Tongue (tissue), 3 donors: ENCODE measurements around the gene STIM1. TPM values are rescaled to one million over a fixed set of nuclear protein-coding genes. Genes with fewer than 3 reads are reported as not detected.
"Not testable (repeated sequence)": the region's sequence is repeated elsewhere in the genome, so short reads cannot be mapped to it uniquely, and the experiment has no call there.

Source experiments
- DNase-seq: peaks from one replicate; pipeline ENCODE4 v3.0.0-alpha.2; 2015
- small RNA-seq: library from RNA; depleted of rRNA; stranded (forward); fragments of <200 nt; gene quantifications from one replicate; pipeline ENCODE3, GENCODE V24; 2014; ENCODE audit warnings: low replicate concordance
- total RNA-seq: library from RNA; depleted of rRNA; stranded (reverse); fragments of >200 nt; gene quantifications from one replicate; pipeline ENCODE4 v1.2.3, GENCODE V29; 2014

STIM1 gene
- total RNA-seq, 1 donor from 2014 or later, result 71.0 TPM

DNA sequence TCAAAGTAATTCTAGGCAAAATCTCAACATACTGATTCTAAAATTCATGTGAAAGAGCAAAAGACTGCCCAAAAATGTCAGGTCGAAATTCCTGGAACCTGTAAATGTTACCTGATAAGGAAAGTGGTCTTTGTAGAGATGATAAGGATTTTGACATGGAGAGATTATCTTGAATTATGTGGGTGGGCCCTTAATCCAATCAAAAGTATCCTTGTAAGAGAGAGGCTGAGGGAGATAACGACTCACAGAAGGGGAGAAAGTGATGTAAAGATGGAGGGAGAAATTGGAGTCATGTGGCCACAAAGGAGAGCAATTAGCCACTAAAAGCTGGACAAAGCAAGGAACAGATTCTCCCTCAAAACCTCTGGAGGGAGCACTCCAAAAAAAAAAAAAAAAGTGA, 259.7 kb downstream of the STIM1 start:
- DNase-seq, result no peak

DNA sequence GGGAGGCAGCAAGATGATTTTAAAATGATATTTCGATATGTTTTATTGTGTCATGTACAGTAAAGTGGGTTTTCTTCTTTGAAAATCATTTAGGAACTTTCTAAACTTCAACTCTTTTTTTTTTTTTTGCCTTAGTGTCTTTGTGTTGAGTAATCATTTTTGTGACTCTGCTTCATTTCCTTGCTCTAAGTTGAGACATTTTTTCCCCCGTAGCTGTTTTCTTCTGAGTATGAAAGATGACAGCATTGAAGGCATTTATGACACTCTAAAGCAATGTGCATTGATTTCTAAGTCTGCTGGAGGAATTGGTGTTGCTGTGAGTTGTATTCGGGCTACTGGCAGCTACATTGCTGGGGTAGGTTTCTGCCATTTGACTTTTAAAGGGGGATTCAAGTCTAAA, 262.6 kb downstream of the STIM1 start:
- no peak for DNase-seq

DNA sequence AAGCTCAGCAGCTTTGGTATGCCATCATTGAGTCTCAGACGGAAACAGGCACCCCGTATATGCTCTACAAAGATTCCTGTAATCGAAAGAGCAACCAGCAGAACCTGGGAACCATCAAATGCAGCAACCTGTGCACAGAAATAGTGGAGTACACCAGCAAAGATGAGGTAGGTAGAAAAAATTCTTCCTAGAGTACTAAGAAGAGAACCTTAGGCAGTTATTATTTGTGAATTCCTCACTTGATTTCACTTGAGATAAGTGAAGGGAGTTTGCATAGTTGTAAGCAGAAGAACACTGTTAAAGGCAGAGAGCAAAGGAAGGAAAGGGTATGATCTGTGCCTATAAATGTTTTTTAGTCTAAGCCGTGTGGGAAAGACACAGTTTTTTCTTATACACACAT, 267.8 kb downstream of the STIM1 start:
- no peak for DNase-seq

DNA sequence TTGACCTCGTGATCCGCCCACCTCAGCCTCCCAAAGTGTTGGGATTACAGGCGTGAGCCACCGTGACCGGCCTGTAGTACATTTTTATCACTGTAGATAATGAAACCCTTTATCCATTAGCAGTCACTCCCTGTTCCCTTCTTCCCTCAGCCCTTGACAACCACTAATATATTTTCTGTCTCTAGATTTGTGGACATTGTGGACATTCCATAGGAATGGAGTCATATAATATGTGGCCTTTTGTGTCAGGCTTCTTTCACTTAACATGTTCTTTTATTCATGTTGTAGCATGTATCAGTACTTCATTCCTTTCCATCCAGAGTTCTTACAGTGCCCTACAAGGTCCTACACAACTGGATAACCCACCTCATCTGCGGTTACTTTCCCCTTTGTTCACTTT, 269.7 kb downstream of the STIM1 start:
- DNase-seq, result no peak

DNA sequence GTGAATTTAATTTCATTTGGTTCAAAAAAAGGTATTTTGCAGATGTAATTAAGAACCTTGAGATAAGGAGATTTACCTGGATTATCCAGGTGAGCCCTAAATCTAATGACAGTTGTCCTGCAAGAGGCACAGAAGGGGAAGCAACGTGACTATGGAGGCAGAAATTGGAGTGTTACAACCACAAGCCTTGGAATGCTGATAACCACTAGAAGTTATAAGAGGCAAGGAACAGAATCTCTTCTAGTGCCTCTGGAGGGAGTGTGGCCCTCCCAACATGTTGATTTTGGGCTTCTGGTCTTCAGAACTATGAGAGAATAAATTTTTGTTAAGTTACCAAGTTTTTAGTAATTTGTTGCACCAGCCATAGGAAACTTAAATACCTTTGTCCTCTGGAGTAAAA, 271.9 kb downstream of the STIM1 start:
- no peak for DNase-seq

DNA sequence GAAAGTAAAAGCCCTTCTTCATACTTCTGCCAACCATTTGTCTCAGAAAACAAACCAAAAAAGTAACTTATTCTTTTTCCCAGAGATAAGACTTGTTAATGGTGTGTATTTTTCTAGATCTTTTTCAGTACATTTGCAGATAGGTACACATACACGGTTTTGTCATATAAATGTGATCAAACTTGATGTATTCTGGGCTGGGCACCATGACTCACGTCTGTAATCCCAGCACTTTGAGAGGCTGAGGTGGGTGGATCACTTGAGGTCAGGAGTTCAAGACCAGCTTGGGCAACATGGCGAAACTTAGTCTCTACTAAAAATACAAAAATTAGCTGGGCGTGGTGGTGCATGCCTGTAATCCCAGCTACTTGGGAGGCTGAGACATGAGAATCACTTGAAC, 274.8 kb downstream of the STIM1 start:
- not testable (repeated sequence) for DNase-seq

DNA sequence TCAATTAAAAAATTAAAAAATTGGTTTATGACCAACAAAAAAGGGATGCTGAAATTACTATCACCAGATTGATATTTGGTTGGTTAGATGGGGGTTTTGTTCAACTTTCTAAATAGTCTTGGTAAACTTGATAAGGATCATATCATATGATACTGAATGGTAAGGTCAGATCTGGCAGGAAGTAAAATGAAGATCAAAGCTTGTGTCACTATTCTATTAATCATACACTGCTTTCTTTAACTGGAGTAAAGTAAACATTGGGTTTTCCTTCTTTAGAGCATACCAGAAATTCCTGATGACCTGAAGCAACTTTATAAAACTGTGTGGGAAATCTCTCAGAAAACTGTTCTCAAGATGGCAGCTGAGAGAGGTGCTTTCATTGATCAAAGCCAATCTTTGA, 279.3 kb downstream of the STIM1 start:
- DNase-seq, result no peak

DNA sequence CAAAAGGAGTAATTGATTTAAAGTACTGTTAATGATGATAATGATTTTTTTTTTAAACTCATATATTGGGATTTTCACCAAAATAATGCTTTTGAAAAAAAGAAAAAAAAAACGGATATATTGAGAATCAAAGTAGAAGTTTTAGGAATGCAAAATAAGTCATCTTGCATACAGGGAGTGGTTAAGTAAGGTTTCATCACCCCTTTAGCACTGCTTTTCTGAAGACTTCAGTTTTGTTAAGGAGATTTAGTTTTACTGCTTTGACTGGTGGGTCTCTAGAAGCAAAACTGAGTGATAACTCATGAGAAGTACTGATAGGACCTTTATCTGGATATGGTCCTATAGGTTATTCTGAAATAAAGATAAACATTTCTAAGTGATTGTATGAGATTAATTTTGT, 283.0 kb downstream of the STIM1 start:
- no peak for DNase-seq

DNA sequence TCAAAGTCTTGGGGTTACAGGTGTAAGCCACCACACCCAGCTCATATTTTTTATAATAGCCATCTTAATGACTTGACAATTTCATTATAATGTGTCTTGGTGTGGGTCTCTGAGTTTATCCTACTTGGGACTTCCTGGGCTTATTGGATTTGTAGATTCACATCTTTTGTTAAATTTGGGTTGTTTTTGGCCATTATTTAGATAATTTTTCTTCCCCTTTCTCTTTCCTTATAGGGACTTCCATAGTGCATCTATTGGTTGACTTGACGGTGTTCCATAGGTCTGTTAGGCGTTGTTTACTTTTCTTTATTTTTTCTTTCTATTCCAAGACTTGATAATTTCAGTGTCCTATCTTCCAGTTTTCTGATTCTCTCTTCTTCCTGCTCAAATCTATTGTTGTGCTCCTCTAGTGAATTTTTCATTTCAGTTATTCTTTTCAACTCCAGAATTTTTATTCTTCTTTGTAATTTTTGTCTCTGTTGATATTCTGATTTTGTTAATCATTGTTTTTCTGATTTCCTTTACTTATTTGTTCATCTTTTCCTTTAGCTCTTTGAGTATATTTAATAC, 284.7 kb downstream of the STIM1 start:
- no peak for DNase-seq

Small RNAs within 50 kb of the gene (small RNA-seq; reads per million reads assigned to genes)
- gene AC087441.2, result not detected
- gene RF00409, result not detected
- gene RPS29P20, result not detected

Other genes starting within 250 kb of the STIM1 start
- 3.6 TPM for gene ART5, start 213.7 kb upstream of the STIM1 start, total RNA-seq
- gene ART1, start 210.5 kb upstream of the STIM1 start, total RNA-seq, result 4.2 TPM
- gene CHRNA10, start 184.3 kb upstream of the STIM1 start, total RNA-seq, result not detected
- gene NUP98, start 58.1 kb upstream of the STIM1 start, total RNA-seq, result 138 TPM
- 12.6 TPM for gene PGAP2, start 47.1 kb upstream of the STIM1 start, total RNA-seq
- 17.2 TPM for gene RHOG, start 14.7 kb upstream of the STIM1 start, total RNA-seq
- gene RRM1, start 239.1 kb downstream of the STIM1 start, total RNA-seq, result 80.0 TPM